Measurements from ENCODE around the gene CCDC188.

Gene CCDC188

DNA sequence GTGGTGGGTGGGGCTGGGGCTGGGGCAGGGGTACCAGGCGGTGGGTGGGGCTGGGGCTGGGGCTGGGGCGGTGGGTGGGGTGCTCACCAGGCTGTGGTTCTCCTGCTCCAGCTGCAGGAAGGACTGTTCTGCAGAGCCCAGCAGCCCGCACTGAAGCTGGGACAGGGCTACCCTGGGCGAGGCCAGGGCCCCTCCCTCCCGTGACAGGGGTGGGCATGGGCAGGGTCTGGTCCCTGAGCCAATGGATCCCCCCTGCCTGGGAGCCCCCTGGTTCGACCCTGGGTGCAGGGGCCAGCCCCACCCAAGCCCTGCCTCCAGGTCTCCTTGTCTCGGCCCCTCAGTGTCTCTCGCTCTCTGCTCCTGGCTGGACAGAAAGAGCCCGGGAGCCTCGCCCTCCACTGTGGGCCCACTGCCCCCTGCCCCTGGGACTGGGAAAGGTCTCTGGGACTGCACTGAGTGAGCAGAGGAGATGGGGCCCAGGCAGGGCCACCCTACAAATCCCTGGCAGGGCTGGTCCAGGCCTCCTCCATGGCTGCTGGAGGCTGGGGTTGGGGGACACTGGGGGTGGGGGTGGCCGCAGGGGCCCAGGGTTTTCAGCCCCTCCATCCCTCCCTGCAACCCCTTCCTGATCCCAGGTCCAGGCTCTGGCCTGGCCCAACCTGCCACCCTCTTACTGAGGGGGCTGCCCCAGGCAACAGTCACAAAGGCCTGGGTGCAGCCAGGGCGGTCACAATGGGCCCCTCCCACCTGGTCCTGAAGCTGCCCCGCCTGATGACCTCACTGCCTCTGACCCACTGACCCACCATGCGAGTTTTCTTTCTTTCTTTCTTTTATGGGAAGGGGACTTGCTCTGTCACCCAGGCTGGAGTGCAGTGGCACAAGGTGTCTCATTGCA is at the start of gene CCDC188:
Gene CCDC188, minus strand, starts transcription at position 675 of the 895 bp plus-strand sequence. Its CDS starts 69 bp downstream, at position 606.
- H3K9me3 ChIP-seq (ENCODE audit: insufficient read depth, low read length, severe bottlenecking), result no peaks in the 10 kb centered on the region
- ATAC-seq (ENCODE audit: insufficient read depth, low read depth), result no peak
- TF ChIP-seq, protein P1, sequence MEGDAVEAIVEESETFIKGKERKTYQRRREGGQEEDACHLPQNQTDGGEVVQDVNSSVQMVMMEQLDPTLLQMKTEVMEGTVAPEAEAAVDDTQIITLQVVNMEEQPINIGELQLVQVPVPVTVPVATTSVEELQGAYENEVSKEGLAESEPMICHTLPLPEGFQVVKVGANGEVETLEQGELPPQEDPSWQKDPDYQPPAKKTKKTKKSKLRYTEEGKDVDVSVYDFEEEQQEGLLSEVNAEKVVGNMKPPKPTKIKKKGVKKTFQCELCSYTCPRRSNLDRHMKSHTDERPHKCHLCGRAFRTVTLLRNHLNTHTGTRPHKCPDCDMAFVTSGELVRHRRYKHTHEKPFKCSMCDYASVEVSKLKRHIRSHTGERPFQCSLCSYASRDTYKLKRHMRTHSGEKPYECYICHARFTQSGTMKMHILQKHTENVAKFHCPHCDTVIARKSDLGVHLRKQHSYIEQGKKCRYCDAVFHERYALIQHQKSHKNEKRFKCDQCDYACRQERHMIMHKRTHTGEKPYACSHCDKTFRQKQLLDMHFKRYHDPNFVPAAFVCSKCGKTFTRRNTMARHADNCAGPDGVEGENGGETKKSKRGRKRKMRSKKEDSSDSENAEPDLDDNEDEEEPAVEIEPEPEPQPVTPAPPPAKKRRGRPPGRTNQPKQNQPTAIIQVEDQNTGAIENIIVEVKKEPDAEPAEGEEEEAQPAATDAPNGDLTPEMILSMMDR (IDR thresholded peaks at IDR 0.05; ENCODE audit: borderline replicate concordance, extremely low read depth, low read length, poor library complexity, severe bottlenecking), result no peak
- no peak for TF ChIP-seq EZH2 (IDR thresholded peaks at IDR 0.05; ENCODE audit: borderline replicate concordance, low read depth, low read length, severe bottlenecking)
- no peaks in the 10 kb centered on the region for H3K27me3 ChIP-seq (ENCODE audit: insufficient read depth, low read length, poor library complexity)
- no peak for DNase-seq
- H3K79me2 ChIP-seq (ENCODE audit: insufficient read depth, low read length), result no peaks in the 10 kb centered on the region
- no peak within 1 kb of the TSS for H3K4me3 ChIP-seq (ENCODE audit: low read depth in 1 of 2, low read length in 2 of 2)
- peaks cover 3% of the 10 kb centered on the region; the same call in 1 of the 2 replicates for H4K20me1 ChIP-seq (ENCODE audit: insufficient read depth, low read length)
- no peak within 1 kb of the TSS for H2AFZ ChIP-seq (ENCODE audit: low read depth, low read length)
- H3K4me2 ChIP-seq (ENCODE audit: insufficient read depth, low read length), result no peak within 1 kb of the TSS
- no peak within 1 kb of the TSS for H3K9ac ChIP-seq (ENCODE audit: low read depth, low read length)
- H3K27ac ChIP-seq (ENCODE audit: low read length), result no peak within 1 kb of the TSS
- H3K36me3 ChIP-seq (ENCODE audit: insufficient read depth, low read length), result no peaks in the 10 kb centered on the region
- no peaks in the 10 kb centered on the region for H3K4me1 ChIP-seq (ENCODE audit: insufficient read depth, low read length)

DNA sequence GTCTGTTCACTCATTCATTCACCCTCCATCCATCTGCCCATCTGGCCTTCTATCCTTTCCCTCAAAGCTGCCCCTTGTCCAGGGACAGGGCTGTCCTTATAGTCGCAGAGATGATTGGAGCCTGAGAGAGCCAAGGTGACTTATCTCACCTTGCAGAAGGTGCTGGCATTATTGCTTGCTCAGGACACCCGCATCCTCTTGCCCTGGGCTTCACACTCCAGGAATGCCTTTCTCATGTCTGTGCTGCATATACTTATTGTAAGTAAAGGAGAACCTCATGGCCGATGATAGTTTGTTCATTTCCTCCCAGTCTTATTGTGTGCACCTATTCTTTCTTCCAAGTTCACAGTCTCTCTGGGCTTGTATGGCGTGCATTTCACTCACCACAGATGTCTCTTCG is 49.1 kb upstream of the CCDC188 start:
- Histone ChIP-seq H3K4me2 (ENCODE audit: insufficient read depth, low read length) (no peak overlapping the region), H4K20me1 (ENCODE audit: insufficient read depth, low read length) (no peaks in the 10 kb centered on the region), H3K4me1 (ENCODE audit: insufficient read depth, low read length) (no peaks in the 10 kb centered on the region), H3K36me3 (ENCODE audit: insufficient read depth, low read length) (no peaks in the 10 kb centered on the region), H3K27me3 (ENCODE audit: insufficient read depth, low read length, poor library complexity) (peaks cover 5% of the 10 kb centered on the region), H3K9me3 (ENCODE audit: insufficient read depth, low read length, severe bottlenecking) (no peaks in the 10 kb centered on the region), H3K27ac (ENCODE audit: low read length) (no peak overlapping the region), H3K9ac (ENCODE audit: low read depth, low read length) (no peak overlapping the region), H3K4me3 (ENCODE audit: low read depth in 1 of 2, low read length in 2 of 2) (no peak overlapping the region), H2AFZ (ENCODE audit: low read depth, low read length) (no peak overlapping the region), H3K79me2 (ENCODE audit: insufficient read depth, low read length) (no peaks in the 10 kb centered on the region)
- ATAC-seq (ENCODE audit: insufficient read depth, low read depth), result no peak
- TF ChIP-seq EZH2 (IDR thresholded peaks at IDR 0.05; ENCODE audit: borderline replicate concordance, low read depth, low read length, severe bottlenecking), result no peak
- TF ChIP-seq, protein P1 (IDR thresholded peaks at IDR 0.05; ENCODE audit: borderline replicate concordance, extremely low read depth, low read length, poor library complexity, severe bottlenecking), result no peak
- DNase-seq, result no peak

DNA sequence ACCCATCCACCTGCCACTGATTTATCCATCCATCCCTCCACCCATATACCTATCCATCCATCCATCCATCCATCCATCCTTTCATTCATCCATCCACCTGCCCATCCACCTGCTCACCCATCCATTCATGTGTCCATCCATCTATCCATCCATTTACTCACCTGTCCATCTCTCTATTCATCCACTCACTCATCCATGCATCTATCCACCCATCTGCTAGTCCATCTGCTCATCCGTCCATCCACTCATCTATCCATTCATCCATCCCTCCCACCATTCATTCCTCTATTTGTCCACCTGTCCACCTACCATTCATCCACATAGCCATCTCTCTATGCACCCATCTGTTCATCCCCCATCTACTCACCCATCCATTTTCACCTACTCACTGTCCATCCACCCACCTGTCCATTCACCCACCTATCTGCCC is 48.6 kb upstream of the CCDC188 start:
- Histone ChIP-seq H3K27me3 (ENCODE audit: insufficient read depth, low read length, poor library complexity) (peaks cover 5% of the 10 kb centered on the region), H3K27ac (ENCODE audit: low read length) (no peak overlapping the region), H3K9me3 (ENCODE audit: insufficient read depth, low read length, severe bottlenecking) (no peaks in the 10 kb centered on the region), H3K4me1 (ENCODE audit: insufficient read depth, low read length) (no peaks in the 10 kb centered on the region), H3K9ac (ENCODE audit: low read depth, low read length) (no peak overlapping the region), H4K20me1 (ENCODE audit: insufficient read depth, low read length) (no peaks in the 10 kb centered on the region), H3K4me2 (ENCODE audit: insufficient read depth, low read length) (no peak overlapping the region), H3K79me2 (ENCODE audit: insufficient read depth, low read length) (no peaks in the 10 kb centered on the region), H3K36me3 (ENCODE audit: insufficient read depth, low read length) (no peaks in the 10 kb centered on the region), H3K4me3 (ENCODE audit: low read depth in 1 of 2, low read length in 2 of 2) (no peak overlapping the region), H2AFZ (ENCODE audit: low read depth, low read length) (no peak overlapping the region)
- DNase-seq (no peak), ATAC-seq (ENCODE audit: insufficient read depth, low read depth) (no peak)
- no peak for TF ChIP-seq EZH2 (IDR thresholded peaks at IDR 0.05; ENCODE audit: borderline replicate concordance, low read depth, low read length, severe bottlenecking)
- TF ChIP-seq, protein P1 (IDR thresholded peaks at IDR 0.05; ENCODE audit: borderline replicate concordance, extremely low read depth, low read length, poor library complexity, severe bottlenecking), result no peak
